SK-N-MC (cell line): ENCODE measurements around the gene SLC35A5.
"Not testable (repeated sequence)": the region's sequence is repeated elsewhere in the genome, so short reads cannot be mapped to it uniquely, and the experiment has no call there.

ENCODE experiments used
- DNase-seq: peaks from one replicate; pipeline ENCODE4 v3.0.0-alpha.2; 2011; ENCODE audit warnings: low read depth, low spot score
- H3K27ac ChIP-seq: fragments of 200-600 bp; sonication (generic); 2 replicates; pipeline ENCODE4 v1.5.1; 2016; ENCODE audit warnings: mixed run types
- H3K36me3 ChIP-seq: fragments of 200-600 bp; sonication (generic); 2 replicates; pipeline ENCODE4 v1.6.1; 2017; ENCODE audit warnings: antibody characterized with exemption, low read length, mixed read lengths; ENCODE audit not compliant: insufficient read depth
- H3K4me3 ChIP-seq: fragments of 200-600 bp; sonication (generic); 2 replicates; pipeline ENCODE4 v1.5.1; 2016
- H3K9ac ChIP-seq: fragments of 200-600 bp; sonication (generic); 2 replicates; pipeline ENCODE4 v1.8.0; 2017; ENCODE audit warnings: mixed run types, mixed read lengths; ENCODE audit not compliant: insufficient read length
- H3K9me3 ChIP-seq: fragments of 200-600 bp; sonication (generic); 2 replicates; pipeline ENCODE4 v1.6.1; 2017; ENCODE audit warnings: low read depth, mild to moderate bottlenecking, antibody characterized with exemption, low read length, moderate library complexity, mixed read lengths
- EZH2 ChIP-seq: fragments of 200-600 bp; sonication (generic); IDR thresholded peaks from one replicate; pipeline ENCODE4 v1.6.1; 2017; ENCODE audit warnings: antibody characterized with exemption
- FOXP2 ChIP-seq: optimal IDR thresholded peaks from 2 replicates; pipeline ENCODE3; 2011; ENCODE audit warnings: mild to moderate bottlenecking, moderate library complexity; ENCODE audit not compliant: insufficient read depth; ENCODE audit errors: extremely low read length, control extremely low read depth
- POLR2AphosphoS5 ChIP-seq: IDR thresholded peaks from 2 replicates; pipeline ENCODE4 v1.6.1; 2012; ENCODE audit warnings: mild to moderate bottlenecking, low read depth, low read length, borderline replicate concordance

The SLC35A5 gene

DNA sequence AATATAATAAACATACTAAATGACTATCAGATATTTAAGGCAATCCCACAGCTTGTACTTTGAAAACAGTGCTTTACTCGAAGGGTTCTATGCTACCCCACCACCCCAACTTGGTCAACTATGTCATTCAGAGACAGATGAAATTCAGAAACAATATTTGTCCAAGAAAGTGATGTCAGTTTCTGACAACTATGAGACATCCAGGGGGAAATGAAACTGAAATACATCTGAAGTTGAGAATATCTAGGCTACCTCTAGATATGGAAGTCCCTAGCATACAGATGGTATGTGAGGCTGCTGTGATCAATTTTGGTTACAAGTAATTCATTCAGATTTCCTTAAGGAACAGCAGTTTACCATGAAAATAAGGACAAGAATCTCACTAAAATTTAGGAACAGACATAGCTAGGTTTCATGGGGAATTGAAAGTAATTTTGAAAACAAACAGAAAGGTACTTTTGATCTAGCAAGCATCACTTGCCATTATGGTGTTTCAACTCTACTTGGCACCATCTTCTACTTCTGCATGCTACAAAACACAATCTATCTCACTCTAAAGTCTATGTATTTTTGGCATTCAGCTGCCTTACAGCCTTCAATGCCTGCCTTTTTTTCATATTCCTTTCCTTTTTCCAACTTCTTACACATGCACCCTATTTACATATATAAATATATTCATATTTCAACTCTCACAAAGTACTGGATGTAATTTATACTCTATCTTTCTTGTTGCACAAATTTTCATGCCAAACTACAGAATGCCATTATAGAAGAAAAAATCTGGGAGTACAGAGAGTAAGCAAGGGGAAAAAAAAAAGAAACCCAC, 21.8 kb upstream of the SLC35A5 start:
- Histone ChIP-seq H3K27ac (no peak overlapping the region), H3K4me3 (no peak overlapping the region), H3K36me3 (peaks cover 33% of the 10 kb centered on the region), H3K9ac (no peak overlapping the region), H3K9me3 (no peaks in the 10 kb centered on the region)
- TF ChIP-seq FOXP2 (no peak), POLR2AphosphoS5 (no peak), EZH2 (no peak)
- no peak for DNase-seq

DNA sequence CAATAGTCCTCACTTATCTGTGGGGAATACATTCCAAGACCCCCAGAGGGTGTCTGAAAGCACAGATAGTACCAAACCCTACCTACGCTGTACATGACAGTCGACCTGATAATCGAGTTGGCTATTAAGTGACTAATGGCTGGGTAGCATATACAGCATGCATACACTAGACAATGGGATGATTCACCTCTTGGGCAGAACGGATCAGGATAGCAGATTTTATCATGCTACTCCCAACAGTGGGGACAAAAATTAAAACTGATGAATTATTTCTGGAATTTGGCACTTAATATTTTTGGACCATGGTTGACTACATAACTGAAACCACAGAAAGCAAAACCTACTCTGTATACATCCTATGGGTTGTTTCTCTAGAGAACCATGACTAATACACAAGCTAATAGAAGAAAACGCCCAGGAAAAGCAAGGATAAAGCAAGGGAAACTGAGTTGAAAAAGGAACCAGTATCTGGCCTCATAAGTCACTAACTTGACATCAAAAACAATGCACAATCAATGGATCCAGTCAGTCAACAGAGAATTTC, 15.6 kb upstream of the SLC35A5 start:
- H3K36me3 ChIP-seq: peaks cover 48% of the 10 kb centered on the region
- H3K4me3 ChIP-seq: no peak overlapping the region
- no peak for DNase-seq
- H3K9ac ChIP-seq: no peak overlapping the region
- TF ChIP-seq EZH2: no peak
- TF ChIP-seq POLR2AphosphoS5: no peak
- no peak for TF ChIP-seq FOXP2
- no peaks in the 10 kb centered on the region for H3K9me3 ChIP-seq
- no peak overlapping the region for H3K27ac ChIP-seq

DNA sequence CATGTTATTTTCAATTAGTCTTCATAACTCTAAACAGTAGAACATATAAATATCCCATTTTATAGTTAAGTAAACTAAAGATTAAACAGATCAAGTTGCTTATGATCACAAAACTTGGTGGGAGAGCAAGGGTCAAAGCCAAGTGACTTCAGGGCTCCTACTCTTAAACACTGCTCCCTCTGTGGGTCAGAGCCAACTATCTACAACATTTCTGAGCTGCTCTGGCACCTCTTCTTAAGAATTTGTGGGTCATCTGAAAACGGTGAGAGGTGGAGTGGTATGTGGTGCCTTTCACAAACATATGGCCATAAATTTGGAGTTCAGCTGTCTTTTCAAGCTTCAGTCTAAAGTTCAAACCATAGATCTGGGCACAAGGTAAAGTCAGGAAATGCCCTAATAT, 11.0 kb upstream of the SLC35A5 start:
- Histone ChIP-seq H3K27ac (no peak overlapping the region), H3K36me3 (peaks cover 37% of the 10 kb centered on the region), H3K4me3 (no peak overlapping the region), H3K9ac (no peak overlapping the region), H3K9me3 (no peaks in the 10 kb centered on the region)
- DNase-seq: no peak
- TF ChIP-seq FOXP2 (no peak), POLR2AphosphoS5 (no peak), EZH2 (no peak)

DNA sequence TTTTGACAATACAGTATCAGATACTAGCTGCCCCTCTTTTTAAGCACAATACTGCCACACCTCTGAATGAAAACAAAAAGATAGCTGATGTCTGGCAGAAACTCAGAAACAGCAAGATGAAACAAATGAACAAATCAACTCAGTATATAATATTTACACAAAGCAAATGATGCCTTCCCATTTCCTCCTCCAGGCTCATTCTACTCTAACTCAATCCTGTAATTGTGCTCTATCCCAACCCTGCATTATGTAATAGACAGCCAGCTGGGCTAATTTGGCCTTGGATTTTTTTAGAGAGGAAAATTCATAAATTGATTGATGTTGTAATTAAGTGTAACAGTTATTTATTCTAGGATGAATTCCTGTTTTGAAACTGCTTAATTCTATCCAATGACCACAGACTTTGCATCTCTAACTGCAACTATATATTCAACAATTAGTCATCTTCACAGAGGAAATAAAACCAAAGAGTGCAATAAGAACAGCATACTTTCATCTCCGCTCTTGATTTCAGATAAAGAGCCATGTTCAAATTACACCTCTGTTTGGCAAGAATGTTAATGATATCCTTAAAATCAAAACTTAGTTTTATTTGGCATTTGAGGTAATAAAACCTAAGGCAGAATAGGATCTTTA, 6.2 kb upstream of the SLC35A5 start:
- H3K27ac ChIP-seq: 0 out of 2 replicates have a peak overlapping the region, but pooled peaks have one; percentile 16
- H3K9ac ChIP-seq: no peak overlapping the region
- no peaks in the 10 kb centered on the region for H3K9me3 ChIP-seq
- DNase-seq: no peak
- TF ChIP-seq FOXP2 (no peak), POLR2AphosphoS5 (no peak), EZH2 (no peak)
- peaks cover 8% of the 10 kb centered on the region for H3K36me3 ChIP-seq
- H3K4me3 ChIP-seq: no peak overlapping the region

DNA sequence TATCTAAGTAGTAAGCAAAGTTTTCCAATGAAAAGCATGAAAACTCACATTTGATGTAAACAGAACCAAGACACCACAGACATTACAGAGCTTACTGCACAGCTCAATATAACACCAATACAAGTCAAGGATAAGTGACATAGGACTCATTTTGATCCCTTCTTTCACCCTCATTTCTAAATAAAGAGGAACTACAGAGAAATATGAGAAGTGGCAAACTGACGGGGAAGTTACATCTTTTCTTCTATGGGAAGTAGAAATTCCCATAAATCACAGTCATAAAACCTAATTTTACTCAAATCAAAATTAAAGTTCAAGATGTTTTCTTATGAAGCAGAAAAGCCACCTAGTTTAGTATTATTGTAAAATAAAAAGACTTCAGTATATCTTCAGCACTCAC, 3.9 kb upstream of the SLC35A5 start:
- DNase-seq: no peak
- no peaks in the 10 kb centered on the region for H3K9me3 ChIP-seq
- H3K36me3 ChIP-seq: peaks cover 8% of the 10 kb centered on the region
- no peak overlapping the region for H3K27ac ChIP-seq
- no peak for TF ChIP-seq FOXP2
- TF ChIP-seq POLR2AphosphoS5: no peak
- no peak for TF ChIP-seq EZH2
- H3K4me3 ChIP-seq: no peak overlapping the region
- H3K9ac ChIP-seq: no peak overlapping the region

DNA sequence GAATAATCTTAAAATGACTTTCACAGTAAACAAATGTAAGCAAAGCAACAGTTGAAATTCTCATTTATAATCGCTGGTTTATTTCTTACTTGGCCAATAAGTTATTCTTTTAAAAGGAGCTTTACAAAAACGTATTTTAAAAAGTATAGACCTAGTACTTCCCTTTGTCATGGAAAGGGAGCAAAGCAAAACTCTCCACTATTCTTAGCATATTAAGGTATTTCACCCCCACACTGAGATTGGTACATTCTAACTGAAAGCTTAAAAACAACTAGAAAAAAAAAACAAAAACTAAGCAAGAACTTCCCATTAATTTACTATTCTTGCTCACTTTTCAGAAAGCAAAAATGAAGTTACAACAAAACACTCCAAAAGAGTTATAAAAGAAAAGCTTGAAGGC, 1.5 kb upstream of the SLC35A5 start:
- no peaks in the 10 kb centered on the region for H3K9me3 ChIP-seq
- peak overlapping the region; percentile 86 for H3K4me3 ChIP-seq
- H3K9ac ChIP-seq: peak overlapping the region; percentile 93
- no peak for DNase-seq
- peaks cover 9% of the 10 kb centered on the region for H3K36me3 ChIP-seq
- TF ChIP-seq POLR2AphosphoS5 (no peak), EZH2 (no peak)
- peak overlapping the region; percentile 98; the same call in 1 of the 2 replicates for H3K27ac ChIP-seq

DNA sequence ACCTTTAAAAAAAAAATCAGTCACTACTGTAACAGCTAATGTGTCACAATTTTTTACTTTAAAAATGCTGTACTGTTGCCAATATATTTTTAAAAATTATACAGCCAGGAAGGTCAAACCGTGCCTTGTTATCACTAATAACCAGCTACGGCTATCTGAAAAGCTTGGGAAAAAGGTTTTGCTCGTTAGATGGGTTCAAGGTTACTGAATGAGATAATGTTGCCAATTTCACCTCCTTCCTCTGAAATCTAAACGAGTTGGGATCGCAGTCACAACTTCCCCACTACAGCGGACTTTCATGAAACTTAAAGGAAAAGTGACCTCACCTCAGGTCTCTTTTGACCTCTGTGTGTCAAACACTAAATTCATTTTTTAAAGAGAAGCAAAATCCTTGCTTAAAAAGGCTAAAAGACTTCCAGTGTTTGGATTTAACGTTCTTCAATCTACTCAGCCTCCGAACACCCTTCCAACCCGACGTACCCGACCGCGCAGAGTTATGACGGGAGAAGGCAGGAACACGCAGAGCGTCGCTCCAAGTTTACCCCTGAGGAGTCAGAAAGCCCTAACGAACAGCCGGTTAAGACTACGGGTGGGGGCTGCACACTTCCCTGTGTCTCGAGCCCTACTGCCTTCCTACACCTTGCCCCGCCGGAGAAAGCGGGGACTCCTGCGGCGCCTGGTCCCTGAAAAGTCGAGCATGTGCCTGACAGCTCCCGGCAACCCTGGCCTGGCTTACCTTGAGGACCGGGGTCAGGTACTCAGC, 943 bp upstream of the SLC35A5 start:
- TF ChIP-seq FOXP2 (peak; percentile 20), EZH2 (no peak), POLR2AphosphoS5 (no peak)
- Histone ChIP-seq H3K27ac (peak overlapping the region; percentile 98), H3K36me3 (peaks cover 9% of the 10 kb centered on the region), H3K9ac (peak overlapping the region; percentile 93), H3K4me3 (peak overlapping the region; percentile 86), H3K9me3 (no peaks in the 10 kb centered on the region)
- peak; percentile 40 for DNase-seq

DNA sequence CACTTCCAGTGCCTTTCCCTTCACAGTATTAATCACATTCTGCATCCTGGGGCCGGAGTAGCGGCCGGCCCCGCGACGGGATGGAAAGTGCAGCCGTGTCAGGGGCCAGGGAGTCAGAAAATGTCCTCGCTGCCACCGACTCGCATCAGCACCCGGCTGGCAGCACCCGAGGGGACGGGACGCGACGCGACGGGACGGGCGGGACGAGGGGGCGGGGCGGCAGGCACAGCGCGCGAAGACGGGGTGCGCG, 436 bp upstream of the SLC35A5 start:
- TF ChIP-seq POLR2AphosphoS5: no peak
- no peak for TF ChIP-seq EZH2
- TF ChIP-seq FOXP2: no peak
- no peak for DNase-seq
- H3K36me3 ChIP-seq: peaks cover 9% of the 10 kb centered on the region

DNA sequence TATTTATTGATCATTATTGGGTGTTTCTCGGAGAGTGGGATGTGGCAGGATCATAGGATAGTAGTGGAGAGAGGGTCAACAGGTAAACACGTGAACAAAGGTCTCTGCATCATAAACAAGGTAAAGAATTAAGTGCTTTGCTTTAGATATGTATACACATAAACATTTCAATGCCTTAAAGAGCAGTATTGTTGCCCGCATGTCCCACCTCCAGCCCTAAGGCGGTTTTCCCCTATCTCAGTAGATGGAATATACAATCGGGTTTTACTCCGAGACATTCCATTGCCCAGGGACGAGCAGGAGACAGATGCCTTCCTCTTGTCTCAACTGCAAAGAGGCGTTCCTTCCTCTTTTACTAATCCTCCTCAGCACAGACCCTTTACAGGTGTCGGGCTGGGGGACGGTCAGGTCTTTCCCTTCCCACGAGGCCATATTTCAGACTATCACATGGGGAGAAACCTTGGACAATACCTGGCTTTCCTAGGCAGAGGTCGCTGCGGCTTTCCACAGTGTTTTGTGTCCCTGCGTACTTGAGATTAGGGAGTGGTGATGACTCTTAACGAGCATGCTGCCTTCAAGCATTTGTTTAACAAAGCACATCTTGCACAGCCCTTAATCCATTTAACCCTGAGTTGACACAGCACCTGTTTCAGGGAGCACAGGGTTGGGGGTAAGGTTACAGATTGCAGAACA, 2.5 kb downstream of the SLC35A5 start:
- not testable (repeated sequence) for H3K9me3 ChIP-seq, H3K27ac ChIP-seq, H3K36me3 ChIP-seq, H3K4me3 ChIP-seq, H3K9ac ChIP-seq, DNase-seq

More for the DNA sequence above, 436 bp upstream of the SLC35A5 start:
- Histone ChIP-seq H3K27ac (peak overlapping the region; percentile 98), H3K4me3 (peak overlapping the region; percentile 86), H3K9ac (peak overlapping the region; percentile 93), H3K9me3 (no peaks in the 10 kb centered on the region)
